ENCODE measurements around the gene ACRBP. TPM values are rescaled to one million over a fixed set of nuclear protein-coding genes. Genes with fewer than 3 reads are reported as not detected.

Gene ACRBP
- polyA plus RNA-seq (ENCODE audit: insufficient read depth in 1 of 5, insufficient read length in 5 of 5, low replicate concordance in 1 of 5), result 1 to 10 TPM; 5.5 to 7.4 (median 6.5) TPM
- long read RNA-seq, donor 1, result 0 reads
- long read RNA-seq, donor 2, result 0 reads
- long read RNA-seq, donor 3, result 0 reads
- long read RNA-seq, donor 4, partial matches to known transcripts, result 0 of 1 reads
- long read RNA-seq, donor 4, other reads (novel, unspliced or antisense), result 0 of 1 reads
- long read RNA-seq, donor 5, partial matches to known transcripts, result 0 of 1 reads
- long read RNA-seq, donor 5, other reads (novel, unspliced or antisense), result 0 of 1 reads
- long read RNA-seq, donor 6, partial matches to known transcripts, result 0 of 1 reads
- long read RNA-seq, donor 6, other reads (novel, unspliced or antisense), result 0 of 1 reads
- long read RNA-seq, donor 7, result 0 reads
- long read RNA-seq, donor 8, partial matches to known transcripts, result 0 of 1 reads
- long read RNA-seq, donor 8, other reads (novel, unspliced or antisense), result 0 of 1 reads

- DNase-seq, result peak; percentile 45 to 50
Observed at GRCh38 chr12:6647083-6647604, at the start of gene ACRBP. Gene ACRBP (minus strand): TSS chr12:6647432. CDS start chr12:6647366, 66 bp downstream.

GRCh38 chr12:6695313-6696045 is 48.2 kb upstream of the ACRBP start:
- no peak for DNase-seq

DNA sequence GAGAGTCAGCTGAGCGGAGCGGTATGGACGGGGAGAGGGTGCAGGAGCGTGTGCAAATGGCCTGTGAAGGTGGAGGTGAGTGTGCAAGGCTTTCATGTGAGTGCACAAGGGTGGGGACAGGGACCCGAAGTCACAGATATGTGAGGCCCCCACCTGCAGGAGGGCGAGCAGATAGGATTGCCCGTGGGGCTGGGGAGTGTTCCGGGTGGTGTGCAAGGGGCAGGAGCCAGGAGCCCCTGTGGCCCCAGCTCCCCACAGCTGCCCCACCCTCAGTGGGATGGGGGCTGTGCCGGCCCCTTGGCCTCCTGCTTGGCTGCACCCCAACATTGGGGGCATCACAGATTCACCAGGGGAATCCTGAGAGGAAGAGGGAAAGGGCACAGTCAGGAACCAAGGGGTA is 47.5 kb upstream of the ACRBP start:
- DNase-seq, result no peak

DNA sequence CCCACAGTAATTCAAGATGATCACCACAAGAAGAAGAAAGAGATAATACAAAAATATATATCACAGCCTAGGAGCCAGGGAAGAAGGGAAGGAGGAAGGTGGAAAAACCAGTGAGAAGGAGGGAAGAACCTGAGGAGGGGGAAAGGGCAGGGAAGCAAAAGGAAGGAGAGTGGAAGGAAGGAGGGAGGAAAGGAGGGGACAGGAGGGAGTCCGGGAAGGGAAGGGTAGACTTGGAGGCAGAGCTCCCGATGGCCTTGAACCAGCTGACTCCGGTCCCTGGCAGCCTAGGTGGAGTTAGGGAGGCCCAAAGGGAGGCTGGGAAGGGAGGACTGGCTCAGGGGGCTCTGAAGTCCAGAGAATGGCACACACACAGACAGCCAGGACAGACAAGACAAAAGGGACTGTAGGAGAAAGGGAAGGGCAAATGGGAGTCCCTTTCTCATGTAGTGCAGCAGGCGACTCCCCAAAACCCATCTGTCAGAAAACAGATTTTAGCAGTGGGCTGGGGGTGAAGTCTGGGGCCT is 46.7 kb upstream of the ACRBP start:
- DNase-seq, result no peak

GRCh38 chr12:6692888-6693287 is 45.7 kb upstream of the ACRBP start:
- DNase-seq, result no peak

- no peak for DNase-seq
Observed at GRCh38 chr12:6691473-6691872, 44.2 kb upstream of the ACRBP start.

- peak; percentile 98 to 99 for DNase-seq
Observed at GRCh38 chr12:6688999-6689882, 42.0 kb upstream of the ACRBP start, which contains the start of gene ZNF384. Gene ZNF384 (minus strand): TSS chr12:6689375. CDS start chr12:6679520, 9,855 bp downstream.

DNA sequence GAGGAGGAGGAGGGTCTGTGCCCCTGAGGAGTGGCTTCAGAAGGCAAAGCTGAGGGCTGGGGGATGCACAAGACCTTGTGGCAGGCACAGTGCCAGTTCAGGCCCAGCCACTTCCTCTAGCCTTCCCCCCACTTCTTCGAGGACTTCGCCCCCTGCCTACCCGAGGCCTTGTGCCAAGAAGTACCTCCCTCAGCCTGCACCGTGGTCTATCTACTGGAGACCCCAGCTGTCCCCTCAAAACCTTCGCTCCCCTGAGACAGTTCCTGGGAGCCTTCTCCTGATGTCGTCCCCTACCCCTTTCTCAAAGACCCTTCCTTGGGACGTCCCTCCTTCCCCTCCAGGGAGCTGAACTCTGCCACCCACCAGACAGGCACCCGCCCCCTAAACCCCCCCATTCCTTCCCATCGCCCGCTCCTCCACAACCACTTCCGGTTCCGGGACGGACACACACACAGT is 41.3 kb upstream of the ACRBP start:
- no peak for DNase-seq

DNA sequence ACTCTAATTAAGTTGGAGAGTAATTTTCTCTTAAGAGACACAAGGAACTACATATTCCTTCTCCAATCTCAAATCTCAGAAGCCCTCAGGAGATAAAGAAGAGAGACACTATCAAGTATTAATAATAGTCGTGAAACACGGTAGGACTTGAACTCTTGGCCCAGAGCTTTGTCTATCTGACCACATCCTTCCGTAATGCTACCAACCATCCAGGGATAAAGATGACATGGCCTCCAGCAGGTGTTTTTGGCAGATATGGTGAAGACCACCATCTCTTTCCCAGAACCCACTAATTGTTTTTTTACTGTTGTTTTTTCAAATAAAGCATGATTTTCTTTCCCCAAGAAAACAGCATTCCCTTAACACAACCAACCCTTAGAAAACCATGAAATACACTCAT is 38.6 kb upstream of the ACRBP start:
- DNase-seq, result no peak

DNA sequence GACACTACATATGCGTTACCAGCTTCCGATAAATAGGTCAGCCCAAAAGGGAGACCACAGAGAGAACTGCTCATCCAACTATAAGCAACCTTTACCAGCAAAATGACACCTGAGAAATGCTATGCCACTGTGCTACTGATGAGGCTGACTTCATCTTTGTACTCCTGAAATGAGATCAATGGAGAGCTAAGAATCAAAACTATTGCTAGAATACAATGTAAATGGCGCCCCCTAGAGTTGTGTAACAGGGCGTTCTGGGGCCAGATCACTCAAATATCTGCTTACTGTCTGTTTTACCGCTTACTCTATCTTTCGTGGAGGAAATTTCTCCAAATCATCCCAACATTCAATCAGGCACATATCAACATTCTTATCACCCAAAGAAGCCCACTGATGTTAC is 37.4 kb upstream of the ACRBP start:
- DNase-seq, result no peak

- DNase-seq, result no peak
Observed at GRCh38 chr12:6676962-6677361, 29.7 kb upstream of the ACRBP start.

- DNase-seq, result no peak
Observed at GRCh38 chr12:6672143-6672542, 24.9 kb upstream of the ACRBP start.

GRCh38 chr12:6667559-6668210 is 20.5 kb upstream of the ACRBP start:
- DNase-seq, result no peak

DNA sequence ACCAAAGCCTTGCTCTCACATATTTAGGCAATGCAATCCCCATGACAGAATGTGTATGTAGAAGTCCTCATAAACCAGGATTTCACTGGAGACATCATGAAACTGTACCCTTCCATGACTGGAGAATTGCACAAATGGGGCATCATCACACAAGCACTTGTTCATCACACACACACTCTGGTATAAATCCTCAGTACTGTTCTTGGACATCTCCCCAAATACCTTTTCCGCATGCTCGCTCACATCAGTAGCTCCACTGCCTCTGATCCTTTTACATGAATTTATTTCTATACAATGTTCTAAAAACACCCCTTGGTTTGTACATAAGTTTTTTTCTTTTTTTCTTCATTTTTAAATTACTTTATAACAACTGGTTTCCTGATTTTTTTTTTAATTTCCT is 19.0 kb upstream of the ACRBP start:
- no peak for DNase-seq

DNA sequence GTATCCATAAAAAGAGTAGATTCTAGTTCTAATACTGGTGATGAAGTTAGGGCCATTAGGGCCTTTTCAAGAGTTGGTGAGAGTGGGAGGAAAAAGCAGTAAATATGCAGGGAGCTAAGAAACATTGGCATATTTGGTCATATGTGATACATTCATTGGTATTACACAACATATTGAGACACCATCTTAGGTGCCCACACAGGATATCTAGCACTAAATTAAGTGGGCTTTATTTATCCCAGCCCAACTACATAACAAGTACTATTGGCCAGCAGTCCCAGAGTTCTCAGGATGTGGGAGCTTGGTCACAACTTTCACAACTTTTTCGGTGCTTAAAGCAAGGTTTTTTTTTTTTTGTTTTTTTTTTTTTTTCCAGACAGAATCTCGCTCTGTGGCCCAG is 17.7 kb upstream of the ACRBP start:
- DNase-seq, result no peak

- DNase-seq, result peak; percentile 97 to 99
Observed at GRCh38 chr12:6662906-6663742, 15.9 kb upstream of the ACRBP start, which contains the start of gene ING4. Gene ING4 (minus strand): TSS chr12:6663119. CDS start chr12:6663101, 18 bp downstream.

GRCh38 chr12:6662602-6662905 is 15.3 kb upstream of the ACRBP start:
- no peak for DNase-seq

DNA sequence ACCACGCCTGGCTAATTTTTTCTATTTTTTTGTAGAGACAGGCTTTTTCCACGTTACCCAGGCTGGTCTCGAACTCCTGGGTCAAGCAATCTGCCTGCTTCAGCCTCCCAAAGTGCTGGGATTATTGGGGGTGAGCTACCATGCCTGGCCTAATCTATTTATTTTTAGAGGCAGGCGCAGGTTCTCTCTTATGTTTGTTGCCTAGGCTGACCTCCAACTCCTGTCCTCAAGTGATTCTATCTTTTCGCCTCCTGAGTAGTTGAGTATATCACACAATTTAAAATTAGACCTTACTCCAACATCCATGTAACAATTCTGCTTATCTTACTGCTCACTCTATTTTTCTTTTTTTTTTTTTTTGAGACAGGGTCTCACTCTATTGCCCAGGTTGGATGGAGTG is 6.8 kb upstream of the ACRBP start:
- no peak for DNase-seq

- no peak for DNase-seq
Observed at GRCh38 chr12:6653342-6653741, 6.1 kb upstream of the ACRBP start.

DNA sequence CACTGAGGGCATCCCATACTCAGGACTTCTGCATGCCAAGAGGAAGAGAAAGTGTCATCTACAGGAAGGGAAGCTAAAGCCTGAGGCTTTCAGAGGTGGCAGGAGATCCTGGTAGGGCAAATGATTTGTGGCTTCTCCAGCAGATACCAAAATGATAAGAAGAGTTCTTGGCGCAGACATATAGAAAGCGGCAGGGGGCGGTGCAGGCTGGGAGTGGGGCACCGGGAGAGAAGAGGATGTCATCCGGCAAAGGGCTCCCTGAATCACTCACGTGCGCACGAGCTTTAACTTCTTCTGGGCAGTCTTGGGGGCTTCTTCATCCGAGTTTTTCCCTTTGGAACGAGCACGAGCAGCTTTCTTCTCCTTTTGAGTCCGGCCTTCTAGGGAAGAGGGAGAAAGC is 5.2 kb upstream of the ACRBP start:
- no peak for DNase-seq
